ENCODE measurements around the gene LCN10. TPM values are rescaled to one million over a fixed set of nuclear protein-coding genes. Genes with fewer than 3 reads are reported as not detected.

LCN10 gene
- polyA plus RNA-seq, 3 donors = 0.16 TPM; not detected in 2

GRCh38 chr9:136695435-136695895, 47.3 kb downstream of the LCN10 start:
- intact Hi-C loops (cut with micrococcal nuclease) = loop anchor here in 1 of 2 donors (5.0 kb wide), 1 partner anchor 48 kb away; no protein-coding TSS in a partner anchor
- Histone ChIP-seq H3K4me2 (replicated peaks; ENCODE audit: extremely low read depth, low read length, poor library complexity, severe bottlenecking) (no peak overlapping the region), H3K9ac (ENCODE audit: insufficient read depth, low read length, poor library complexity, severe bottlenecking) (no peak overlapping the region)

GRCh38 chr9:136694872-136695247, 47.9 kb downstream of the LCN10 start:
- Mint-ChIP-seq H3K27me3 (ENCODE audit: low read depth in 3 of 3) (peaks cover 2 to 5% (median 4%) of the 10 kb centered on the region in 3 donors), H3K4me1 (peaks cover 36% of the 10 kb centered on the region), H3K36me3 (peaks cover 0 to 2% of the 10 kb centered on the region in 2 donors), H3K9me3 (no peaks in the 10 kb centered on the region), H3K4me3 (no peak overlapping the region), H3K27ac (peak overlapping the region in 1 of 7 donors; percentile 54)
- TF ChIP-seq, protein P1, sequence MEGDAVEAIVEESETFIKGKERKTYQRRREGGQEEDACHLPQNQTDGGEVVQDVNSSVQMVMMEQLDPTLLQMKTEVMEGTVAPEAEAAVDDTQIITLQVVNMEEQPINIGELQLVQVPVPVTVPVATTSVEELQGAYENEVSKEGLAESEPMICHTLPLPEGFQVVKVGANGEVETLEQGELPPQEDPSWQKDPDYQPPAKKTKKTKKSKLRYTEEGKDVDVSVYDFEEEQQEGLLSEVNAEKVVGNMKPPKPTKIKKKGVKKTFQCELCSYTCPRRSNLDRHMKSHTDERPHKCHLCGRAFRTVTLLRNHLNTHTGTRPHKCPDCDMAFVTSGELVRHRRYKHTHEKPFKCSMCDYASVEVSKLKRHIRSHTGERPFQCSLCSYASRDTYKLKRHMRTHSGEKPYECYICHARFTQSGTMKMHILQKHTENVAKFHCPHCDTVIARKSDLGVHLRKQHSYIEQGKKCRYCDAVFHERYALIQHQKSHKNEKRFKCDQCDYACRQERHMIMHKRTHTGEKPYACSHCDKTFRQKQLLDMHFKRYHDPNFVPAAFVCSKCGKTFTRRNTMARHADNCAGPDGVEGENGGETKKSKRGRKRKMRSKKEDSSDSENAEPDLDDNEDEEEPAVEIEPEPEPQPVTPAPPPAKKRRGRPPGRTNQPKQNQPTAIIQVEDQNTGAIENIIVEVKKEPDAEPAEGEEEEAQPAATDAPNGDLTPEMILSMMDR (IDR thresholded peaks at IDR 0.05) = no peak
- H2AFZ ChIP-seq (ENCODE audit: insufficient read depth, low read depth, low read length, poor library complexity, severe bottlenecking) = no peak overlapping the region
- WGBS (ENCODE audit: insufficient coverage) = 17% methylated on average over 3 of the region's 11 CpGs
- H3K79me2 ChIP-seq (ENCODE audit: insufficient read depth, low read length) = no peaks in the 10 kb centered on the region
- H3K4me2 ChIP-seq (replicated peaks; ENCODE audit: extremely low read depth, low read length, poor library complexity, severe bottlenecking) = no peak overlapping the region
- H4K20me1 ChIP-seq (ENCODE audit: insufficient read depth, low read length) = no peaks in the 10 kb centered on the region
- no peaks in the 10 kb centered on the region for H3K27me3 ChIP-seq (ENCODE audit: control insufficient read depth in 2 of 2, insufficient read depth in 2 of 2, low read length in 2 of 2)
- DNase-seq = no peak
- H3K36me3 ChIP-seq (replicated peaks in 1 of 2; ENCODE audit: control insufficient read depth in 1 of 2, insufficient read depth in 2 of 2, low read length in 2 of 2) = no peaks in the 10 kb centered on the region
- H3K4me1 ChIP-seq (ENCODE audit: control insufficient read depth in 1 of 2, insufficient read depth in 2 of 2, low read length in 2 of 2) = peaks cover 54 to 58% of the 10 kb centered on the region in 2 donors
- no peak overlapping the region for H3K9ac ChIP-seq (ENCODE audit: insufficient read depth, low read length, poor library complexity, severe bottlenecking)
- no peak overlapping the region for H3K27ac ChIP-seq (ENCODE audit: low read depth in 1 of 2, low read length in 2 of 2)
- no peaks in the 10 kb centered on the region for H3K9me3 ChIP-seq (replicated peaks in 1 of 2; ENCODE audit: control insufficient read depth in 1 of 2, insufficient read depth in 1 of 2, low read length in 2 of 2)
- intact Hi-C loops (cut with micrococcal nuclease) = loop anchor here in 1 of 2 donors (5.0 kb wide), 1 partner anchor 48 kb away; no protein-coding TSS in a partner anchor
- H3K4me3 ChIP-seq (replicated peaks in 1 of 3; ENCODE audit: low read depth in 2 of 3, low read length in 3 of 3) = no peak overlapping the region

More at GRCh38 chr9:136695435-136695895, 47.3 kb downstream of the LCN10 start:
- DNase-seq = no peak
- Histone ChIP-seq H3K27ac (ENCODE audit: low read depth in 1 of 2, low read length in 2 of 2) (no peak overlapping the region), H3K4me1 (ENCODE audit: control insufficient read depth in 1 of 2, insufficient read depth in 2 of 2, low read length in 2 of 2) (peaks cover 60 to 64% of the 10 kb centered on the region in 2 donors), H3K27me3 (ENCODE audit: control insufficient read depth in 2 of 2, insufficient read depth in 2 of 2, low read length in 2 of 2) (no peaks in the 10 kb centered on the region), H4K20me1 (ENCODE audit: insufficient read depth, low read length) (no peaks in the 10 kb centered on the region), H3K36me3 (replicated peaks in 1 of 2; ENCODE audit: control insufficient read depth in 1 of 2, insufficient read depth in 2 of 2, low read length in 2 of 2) (no peaks in the 10 kb centered on the region), H3K79me2 (ENCODE audit: insufficient read depth, low read length) (no peaks in the 10 kb centered on the region), H3K9me3 (replicated peaks in 1 of 2; ENCODE audit: control insufficient read depth in 1 of 2, insufficient read depth in 1 of 2, low read length in 2 of 2) (no peaks in the 10 kb centered on the region), H3K4me3 (replicated peaks in 1 of 3; ENCODE audit: low read depth in 2 of 3, low read length in 3 of 3) (no peak overlapping the region), H2AFZ (ENCODE audit: insufficient read depth, low read depth, low read length, poor library complexity, severe bottlenecking) (no peak overlapping the region)
- Mint-ChIP-seq H3K4me1 (peaks cover 42% of the 10 kb centered on the region), H3K27ac (no peak overlapping the region), H3K4me3 (no peak overlapping the region), H3K27me3 (ENCODE audit: low read depth in 3 of 3) (peaks cover 2 to 9% (median 7%) of the 10 kb centered on the region in 3 donors), H3K36me3 (peaks cover 0 to 2% of the 10 kb centered on the region in 2 donors), H3K9me3 (peaks cover 0 to 4% (median 0%) of the 10 kb centered on the region in 7 donors)
- TF ChIP-seq, protein P1 (IDR thresholded peaks at IDR 0.05) = no peak
- 95% methylated on average over 8 of the region's 10 CpGs for WGBS (ENCODE audit: insufficient coverage)

All from CD14-positive monocyte (primary cell).